GM20000 (cell line): ENCODE measurements around the gene CPVL.

Experiments used
- DNase-seq: peaks from one replicate; pipeline ENCODE4 v3.0.0; 2012; ENCODE audit warnings: low spot score
- CTCF ChIP-seq: IDR thresholded peaks from 2 replicates; pipeline ENCODE4 v1.5.1; 2012; ENCODE audit warnings: mild to moderate bottlenecking, control low read depth; ENCODE audit errors: extremely low read depth, missing control alignments

The CPVL gene

GRCh38 chr7:29033584-29033983 is 112.8 kb downstream of the CPVL start:
- no peak for DNase-seq
- no peak for TF ChIP-seq CTCF

- no peak for DNase-seq
- TF ChIP-seq CTCF: no peak
Observed at GRCh38 chr7:29032146-29032545, 114.2 kb downstream of the CPVL start.

- no peak for DNase-seq
- no peak for TF ChIP-seq CTCF
Observed at GRCh38 chr7:29030781-29031275, 115.5 kb downstream of the CPVL start.

- no peak for DNase-seq
- TF ChIP-seq CTCF: no peak
Observed at GRCh38 chr7:29022291-29022988, 123.9 kb downstream of the CPVL start.

GRCh38 chr7:29019896-29020295 is 126.4 kb downstream of the CPVL start:
- no peak for TF ChIP-seq CTCF
- no peak for DNase-seq

GRCh38 chr7:29019387-29019786 is 127.0 kb downstream of the CPVL start:
- DNase-seq: no peak
- no peak for TF ChIP-seq CTCF

GRCh38 chr7:29017713-29018112 is 128.6 kb downstream of the CPVL start:
- TF ChIP-seq CTCF: no peak
- DNase-seq: no peak
